ENCODE measurements around the gene EFCAB10.

The EFCAB10 gene

GRCh38 chr7:105596866-105597265, 15.6 kb upstream of the EFCAB10 start:
- DNase-seq: no peak

DNA sequence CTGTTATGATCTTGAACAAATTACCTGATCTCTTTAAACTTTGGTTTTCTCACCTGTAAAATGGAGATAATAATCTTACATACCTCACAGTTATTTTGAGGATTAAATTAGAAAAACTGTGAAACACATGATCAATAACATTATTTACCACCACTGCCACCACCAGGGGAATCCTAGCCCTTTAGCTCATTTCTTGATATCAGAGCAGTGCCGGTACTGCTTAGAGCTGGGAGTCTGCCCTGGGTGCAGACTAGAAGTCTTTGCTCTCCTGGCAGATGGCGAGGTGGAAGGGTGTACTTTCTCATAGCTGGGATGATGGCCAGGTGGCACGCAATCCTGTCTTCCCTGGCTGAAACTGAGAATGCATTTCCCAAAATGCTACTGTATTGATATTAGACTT, 12.7 kb upstream of the EFCAB10 start:
- no peak for DNase-seq

GRCh38 chr7:105591522-105591921, 10.2 kb upstream of the EFCAB10 start:
- no peak for DNase-seq

DNA sequence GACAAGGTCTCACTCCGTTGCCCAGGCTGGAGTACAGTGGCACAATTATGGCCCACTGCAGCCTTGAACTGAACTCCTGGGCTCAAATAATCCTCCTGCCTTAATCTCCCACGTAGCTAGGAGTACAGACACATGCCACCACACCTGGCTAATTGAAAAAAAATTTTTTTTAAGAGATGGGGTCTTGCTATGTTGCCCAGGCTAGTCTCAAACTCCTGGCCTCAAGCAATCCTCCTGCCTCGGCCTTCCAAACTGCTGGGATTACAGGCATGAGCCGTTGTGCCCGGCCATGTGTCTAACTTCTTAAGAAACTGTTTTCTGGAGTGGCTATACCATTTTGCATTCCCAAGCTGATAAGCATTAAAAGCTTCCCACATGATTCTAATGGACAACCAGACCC, 9.5 kb upstream of the EFCAB10 start:
- no peak for DNase-seq

DNA sequence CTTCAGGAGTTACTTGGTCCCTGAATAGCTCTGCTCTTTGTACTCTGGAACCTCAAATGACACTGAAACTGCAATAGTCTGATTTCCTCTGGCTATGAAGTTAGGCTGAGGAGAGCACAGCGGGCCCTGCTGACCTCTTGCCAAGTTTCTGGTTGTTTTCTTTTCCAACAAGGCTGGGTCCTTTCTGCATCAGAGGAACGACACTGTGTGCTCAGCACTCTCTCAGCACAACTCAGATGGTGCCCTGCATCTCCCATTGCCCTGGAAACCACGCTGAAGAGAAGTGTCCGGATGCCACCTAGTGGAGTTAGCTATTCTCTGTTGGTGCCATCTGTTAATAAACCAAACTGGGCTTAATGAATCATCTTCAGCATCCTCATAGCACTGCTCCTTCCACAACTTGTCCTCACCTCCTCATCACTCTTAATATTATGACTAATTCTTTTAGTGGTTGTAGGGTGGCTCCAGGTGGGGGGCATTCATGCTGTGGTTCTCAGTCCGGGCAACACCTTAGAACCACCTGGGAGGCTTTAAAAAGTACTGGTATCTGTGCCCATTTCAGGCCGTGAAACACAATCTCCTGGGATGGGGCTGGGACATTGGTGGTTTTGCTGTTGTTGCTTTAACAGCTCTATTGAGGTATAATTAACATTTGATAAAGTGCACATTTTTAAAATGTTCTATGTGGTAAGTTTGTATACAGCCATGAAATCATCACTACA, 8.2 kb upstream of the EFCAB10 start:
- DNase-seq: peak in 3 of 5 donors; percentile 14 to 65 (median 22)

DNA sequence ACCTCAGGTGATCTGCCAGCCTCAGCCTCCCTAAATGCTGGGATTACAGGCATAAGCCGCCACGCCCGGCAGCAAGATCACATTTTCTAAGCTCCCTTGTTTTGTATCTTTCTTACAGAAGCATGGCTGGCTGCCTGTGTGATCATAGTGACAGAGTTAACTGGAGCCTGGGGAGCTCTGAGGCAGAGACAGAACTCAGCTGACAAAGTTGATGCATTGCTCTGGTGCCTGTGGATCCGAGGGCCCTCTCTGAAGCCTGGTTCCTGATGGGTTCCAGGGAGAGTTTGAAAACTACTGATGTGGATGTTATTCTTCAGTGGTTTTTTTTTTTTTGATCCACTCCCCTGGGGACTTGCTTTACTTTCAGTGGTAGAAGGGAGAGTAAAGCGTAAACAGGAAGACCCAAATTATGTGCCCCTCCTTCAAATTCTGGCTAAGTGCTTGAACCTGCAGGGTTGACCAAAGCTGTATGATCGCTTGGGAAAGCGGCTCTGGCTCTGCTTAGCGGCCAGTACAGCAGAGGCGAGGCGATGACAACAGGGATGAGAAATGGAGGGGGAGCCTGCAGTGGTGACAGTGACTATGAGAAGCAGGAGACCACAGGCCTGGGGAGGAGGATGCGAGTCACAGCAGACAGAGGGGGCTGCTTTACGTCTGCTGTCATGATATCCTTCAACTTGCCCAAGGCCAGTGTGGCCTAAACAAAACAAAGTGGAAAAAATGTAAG, 6.8 kb upstream of the EFCAB10 start:
- no peak for DNase-seq

- no peak for DNase-seq
Observed at GRCh38 chr7:105585850-105586500, 4.7 kb upstream of the EFCAB10 start.

GRCh38 chr7:105584165-105584564, 2.9 kb upstream of the EFCAB10 start:
- no peak for DNase-seq

- DNase-seq: no peak
Observed at GRCh38 chr7:105583061-105583460, 1.8 kb upstream of the EFCAB10 start.

DNA sequence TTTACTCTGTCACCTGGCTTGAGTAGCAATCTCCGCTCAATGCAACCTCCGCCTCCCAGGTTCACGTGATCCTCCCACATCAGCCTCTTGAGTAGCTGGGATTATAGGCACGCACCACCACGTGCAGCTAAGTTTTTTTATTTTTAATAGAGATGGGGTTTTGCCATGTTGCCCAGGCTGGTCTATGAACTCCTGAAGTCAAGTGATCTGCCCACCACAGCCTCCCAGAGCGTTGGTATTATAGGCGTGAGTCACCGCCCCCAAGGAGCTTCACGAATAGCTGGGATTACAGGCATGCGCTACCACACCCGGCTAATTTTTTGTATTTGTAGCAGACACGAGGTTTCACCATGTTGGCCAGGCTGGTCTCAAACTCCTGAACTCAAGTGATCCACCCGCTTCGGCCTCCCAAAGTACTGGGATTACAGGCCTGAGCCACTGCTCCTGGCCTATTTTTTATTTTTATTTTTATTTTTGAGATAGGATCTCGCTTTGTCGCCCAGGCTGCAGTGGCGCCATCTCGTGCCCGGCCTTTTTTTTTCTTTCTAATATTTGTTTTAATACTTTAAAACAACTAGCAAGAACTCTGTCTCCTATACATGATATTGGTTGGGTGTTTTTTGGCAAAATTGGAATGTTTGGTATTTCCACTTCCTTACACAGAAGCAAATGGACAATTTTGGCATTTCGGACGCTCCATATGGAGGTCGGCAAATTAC, 1.1 kb downstream of the EFCAB10 start:
- no peak for DNase-seq

GRCh38 chr7:105578496-105578895, 2.8 kb downstream of the EFCAB10 start:
- no peak for DNase-seq

- no peak for DNase-seq
Observed at GRCh38 chr7:105577251-105577650, 4.0 kb downstream of the EFCAB10 start.

DNA sequence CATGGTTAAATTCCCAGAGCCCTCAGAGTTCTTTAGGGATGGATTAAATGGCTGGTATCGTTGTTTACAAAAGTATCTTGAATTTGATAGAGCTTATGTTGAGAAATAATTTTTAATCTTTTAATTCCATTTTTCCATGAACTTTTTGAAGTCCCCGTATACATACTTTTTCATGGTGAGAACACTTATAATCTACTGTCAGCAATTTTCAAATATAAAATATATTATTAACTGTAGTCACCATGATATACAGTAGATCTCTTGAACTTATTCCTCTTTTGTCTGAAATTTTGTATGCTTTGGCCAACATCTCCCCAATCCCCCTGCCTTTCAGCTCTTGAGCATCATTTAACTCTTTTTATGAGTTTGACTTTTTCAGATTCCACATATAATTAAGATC, 9.4 kb downstream of the EFCAB10 start:
- DNase-seq: no peak

DNA sequence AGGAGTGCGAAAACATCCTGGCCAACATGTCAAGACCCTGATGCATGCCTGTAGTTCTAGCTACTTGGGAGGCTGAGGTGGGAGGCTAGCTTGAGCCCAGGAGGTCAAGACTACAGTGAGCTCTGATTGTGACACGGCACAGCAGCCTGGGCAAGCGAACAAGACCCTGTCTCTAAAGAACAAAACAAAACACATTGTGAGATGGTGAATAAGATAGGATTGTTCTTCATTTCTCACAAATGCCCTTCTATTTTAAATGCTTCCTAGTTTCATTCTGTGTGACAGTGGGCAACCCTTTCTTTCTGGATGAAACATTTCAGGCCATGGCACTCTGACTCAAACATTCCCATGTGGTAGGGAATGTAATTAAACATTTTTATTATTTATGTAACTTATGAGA, 13.5 kb downstream of the EFCAB10 start:
- no peak for DNase-seq

DNA sequence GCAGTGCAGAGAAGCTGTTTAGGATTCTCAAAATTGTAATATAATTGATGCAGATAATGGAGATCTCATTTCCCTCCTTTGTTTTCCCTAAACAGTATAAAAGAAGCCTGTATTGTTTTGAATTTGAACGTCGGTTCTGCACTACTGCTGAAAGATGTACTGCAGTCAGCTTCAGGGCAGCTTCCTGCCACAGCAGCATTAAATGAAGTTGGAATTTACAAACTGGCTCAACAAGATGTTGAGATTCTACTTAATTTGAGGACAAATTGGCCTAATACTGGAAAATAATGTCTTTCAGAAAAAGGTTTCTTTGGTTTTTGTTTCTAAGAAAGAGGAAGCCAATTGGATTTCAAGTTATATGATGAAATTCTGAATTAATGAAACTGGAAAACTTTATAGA, 14.3 kb downstream of the EFCAB10 start:
- no peak for DNase-seq

DNA sequence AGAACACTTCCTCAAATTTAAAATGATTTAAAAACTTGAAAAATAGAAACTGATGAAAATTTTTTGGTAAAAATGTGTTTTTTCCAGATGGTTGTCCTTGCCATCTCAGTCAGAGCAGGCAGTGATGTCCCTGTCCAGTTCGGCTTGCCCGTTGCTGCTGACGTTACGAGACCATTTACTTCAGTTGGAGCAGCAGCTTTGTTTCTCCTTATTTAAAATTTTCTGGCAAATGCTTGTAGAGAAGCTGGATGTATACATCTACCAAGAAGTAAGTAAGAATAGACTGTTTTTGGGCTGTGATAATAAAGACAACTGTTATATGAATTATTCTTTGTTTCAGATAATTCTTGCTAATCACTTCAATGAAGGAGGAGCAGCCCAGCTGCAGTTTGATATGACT, 16.1 kb downstream of the EFCAB10 start:
- no peak for DNase-seq

DNA sequence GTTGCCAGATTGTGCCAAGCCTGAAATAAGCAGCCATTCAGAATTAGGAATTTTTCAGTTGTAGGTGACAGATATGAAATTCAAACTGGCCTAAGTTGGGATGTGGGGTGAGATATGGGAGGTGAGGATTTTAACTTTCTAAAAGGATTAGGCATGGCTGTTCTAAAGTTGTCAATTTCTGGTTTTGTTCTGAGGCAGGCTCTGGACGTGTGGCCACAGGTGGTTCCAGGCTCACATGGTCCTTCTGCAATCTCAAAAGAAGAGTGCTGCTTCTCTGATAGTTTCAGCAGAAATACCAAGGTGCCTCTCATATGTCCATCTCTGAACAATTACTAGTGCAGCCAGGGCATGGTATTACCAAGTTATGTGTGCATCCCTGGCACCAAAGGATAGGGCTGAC, 21.4 kb downstream of the EFCAB10 start:
- DNase-seq: no peak

- no peak for DNase-seq
Observed at GRCh38 chr7:105538339-105538738, 43.0 kb downstream of the EFCAB10 start.

GRCh38 chr7:105532709-105533460, 48.4 kb downstream of the EFCAB10 start:
- DNase-seq: no peak

- DNase-seq: peak; percentile 67 to 92 (median 78)
Observed at GRCh38 chr7:105531792-105532671, 49.3 kb downstream of the EFCAB10 start, which contains the start of gene RINT1. Gene RINT1, plus strand, starts transcription at chr7:105532201. Its CDS starts 115 bp downstream, at chr7:105532316.

DNA sequence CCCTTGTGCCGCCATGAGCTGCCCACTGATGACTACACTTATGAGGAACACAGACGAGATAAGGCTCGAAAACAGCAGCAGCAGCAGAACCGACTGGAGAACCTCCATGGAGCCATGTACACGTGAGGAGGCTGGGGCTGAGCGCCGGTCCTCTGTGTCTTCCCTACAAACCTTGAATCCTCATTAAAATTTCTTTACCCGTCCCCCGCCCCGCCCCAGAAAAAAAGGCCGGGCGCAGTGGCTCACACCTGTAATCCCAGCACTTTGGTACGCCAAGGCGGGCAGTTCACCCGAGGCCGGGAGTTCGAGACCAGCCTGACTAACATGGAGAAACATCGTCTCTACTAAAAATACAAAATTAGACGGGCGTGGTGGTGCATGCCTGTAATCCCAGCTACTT, 50.7 kb downstream of the EFCAB10 start:
- no peak for DNase-seq

All from T-helper 1 cell (primary cell).